B cell (primary cell): ENCODE data around the gene ETV6. TPM values are rescaled to one million over a fixed set of nuclear protein-coding genes. Genes with fewer than 3 reads are reported as not detected.

Experiments
- ATAC-seq: fragments of 200-7000 bp; cut with Tn5 transposase; one replicate; pipeline ENCODE4 v1.10.0; 2021; ENCODE audit warnings: low read depth, mild to moderate bottlenecking, moderate number of reproducible peaks, moderate library complexity
- CTCF ChIA-PET: fragments of 350-600 bp; sonication (Branson Sonifier 250); formaldehyde crosslinking; loops from one replicate; lab custom pipeline; 2021; ENCODE audit warnings: antibody characterized with exemption, inconsistent platforms; lab: Charles Lee
- POLR2A ChIA-PET: fragments of 350-600 bp; sonication (Branson Sonifier 250); formaldehyde crosslinking; loops from one replicate; lab custom pipeline; 2021; ENCODE audit warnings: antibody characterized with exemption; lab: Charles Lee
- DNase-seq: peaks from one replicate; pipeline ENCODE4 v3.0.0; 2013
- H2AFZ ChIP-seq: 2 replicates; pipeline ENCODE4 v1.6.1; 2012; ENCODE audit warnings: mild to moderate bottlenecking, low read depth, low read length; ENCODE audit not compliant: insufficient read depth, poor library complexity, severe bottlenecking
- H3K27ac ChIP-seq, 2 donors: 1 replicate in 1 of 2; 2 replicates in 1 of 2; pipeline ENCODE4 v1.5.1; 2012 to 2013; ENCODE audit warnings: low read length in 2 of 2, mild to moderate bottlenecking in 2 of 2, moderate library complexity in 1 of 2
- H3K27me3 ChIP-seq, 4 experiments: fragments of 200-600 bp in 1 of 4; sonication (generic) in 1 of 4; replicated peaks in 1 of 4; 1 replicate in 2 of 4; 2 replicates in 2 of 4; pipeline versions ENCODE4 v1.6.1 to v1.7.0; 2013 to 2016; ENCODE audit warnings: low read length in 3 of 4, mild to moderate bottlenecking in 2 of 4, mixed read lengths in 1 of 4, moderate library complexity in 1 of 4; ENCODE audit not compliant: insufficient read depth in 4 of 4, control insufficient read depth in 3 of 4; ENCODE audit errors: control extremely low read depth in 1 of 4
- H3K36me3 ChIP-seq, 2 experiments: replicated peaks in 1 of 2; 1 replicate in 1 of 2; 2 replicates in 1 of 2; pipeline versions ENCODE4 v1.6.1 to v1.7.1; 2013; ENCODE audit warnings: low read length in 1 of 2; ENCODE audit not compliant: insufficient read depth in 2 of 2, control insufficient read depth in 1 of 2; ENCODE audit errors: control extremely low read depth in 1 of 2, extremely low read depth in 1 of 2
- H3K4me1 ChIP-seq, 2 donors: fragments of 200-600 bp in 1 of 2; sonication (generic) in 1 of 2; 1 replicate in 1 of 2; 2 replicates in 1 of 2; pipeline versions ENCODE4 v1.5.1 to v1.6.1; 2013 to 2017; ENCODE audit warnings: low read length in 2 of 2; ENCODE audit not compliant: control insufficient read depth in 2 of 2, insufficient read depth in 2 of 2
- H3K4me2 ChIP-seq: replicated peaks from 2 replicates; pipeline ENCODE3; 2012; ENCODE audit warnings: mild to moderate bottlenecking, low read depth, low read length; ENCODE audit not compliant: poor library complexity, severe bottlenecking
- H3K4me3 ChIP-seq, 5 experiments: fragments of 200-600 bp in 1 of 5; sonication (generic) in 1 of 5; 1 replicate in 3 of 5; 2 replicates in 2 of 5; pipeline versions ENCODE4 v1.5.1 to v1.7.0; 2011 to 2016; ENCODE audit warnings: low read length in 4 of 5, mild to moderate bottlenecking in 4 of 5, low read depth in 2 of 5, control low read depth in 1 of 5, moderate library complexity in 1 of 5; ENCODE audit not compliant: insufficient read depth in 1 of 5; ENCODE audit errors: control extremely low read depth in 1 of 5, extremely low read depth in 1 of 5
- H3K79me2 ChIP-seq: fragments of 200-600 bp; sonication (generic); one replicate; pipeline ENCODE4 v1.6.0; 2016; ENCODE audit warnings: low read length; ENCODE audit not compliant: control insufficient read depth, insufficient read depth
- H3K9ac ChIP-seq: fragments of 200-600 bp; sonication (generic); 2 replicates; pipeline ENCODE4 v1.6.1; 2017; ENCODE audit warnings: mild to moderate bottlenecking, low read length, moderate library complexity
- H3K9me3 ChIP-seq, 3 donors: one replicate each; pipeline versions ENCODE4 v1.6.1 to v1.7.1; 2013; ENCODE audit warnings: low read length in 2 of 3; ENCODE audit not compliant: control insufficient read depth in 2 of 3, insufficient read depth in 1 of 3; ENCODE audit errors: control extremely low read depth in 1 of 3
- H4K20me1 ChIP-seq: 2 replicates; pipeline ENCODE4 v1.6.0; 2012; ENCODE audit warnings: mild to moderate bottlenecking, low read length; ENCODE audit not compliant: insufficient read depth, control insufficient read depth, poor library complexity, severe bottlenecking
- H3K27ac Mint-ChIP-seq: one replicate; pipeline ENCODE4 v1.8.0; 2021; ENCODE audit warnings: mixed read lengths
- H3K27me3 Mint-ChIP-seq: one replicate; pipeline ENCODE4 v1.8.0; 2021; ENCODE audit warnings: mixed read lengths
- H3K4me1 Mint-ChIP-seq: one replicate; pipeline ENCODE4 v1.8.0; 2021; ENCODE audit warnings: mixed read lengths
- H3K4me3 Mint-ChIP-seq: one replicate; pipeline ENCODE4 v1.8.0; 2021; ENCODE audit warnings: mixed read lengths
- H3K9me3 Mint-ChIP-seq: one replicate; pipeline ENCODE4 v1.8.0; 2022; ENCODE audit warnings: mixed read lengths; ENCODE audit not compliant: insufficient read depth
- EZH2 ChIP-seq: IDR thresholded peaks from 2 replicates; pipeline ENCODE4 v1.6.1; 2012; ENCODE audit warnings: borderline replicate concordance, low read depth, mild to moderate bottlenecking, moderate library complexity, low read length; ENCODE audit not compliant: insufficient read depth, poor library complexity, severe bottlenecking
- WGBS: methylation state at CpG from one replicate; pipeline ENCODE4 v1.1.5; 2013; ENCODE audit warnings: missing lambda C conversion rate; ENCODE audit not compliant: insufficient coverage; 5-methylcytosine and 5-hydroxymethylcytosine counted together
- intact Hi-C: fragments of 100-400 bp; cut with micrococcal nuclease; formaldehyde crosslinking; loops from one replicate; pipeline ENCODE4 v1.10.0; 2022
- polyA plus RNA-seq: library from polyadenylated mRNA; depleted of rRNA; stranded (reverse); fragments of >200 nt; gene quantifications from 2 replicates; pipeline ENCODE4 v1.2.3, GENCODE V29; 2012
- total RNA-seq, 2 donors: library from RNA; stranded (reverse); fragments of 120-200 nt in 1 of 2; gene quantifications; 1 replicate in 1 of 2; 2 replicates in 1 of 2; pipeline versions ENCODE4 v1.2.3 to v1.2.4, GENCODE V29; 2013 to 2022
- TF ChIP-seq, protein P1 (sequence below): fragments of 200-600 bp; IDR thresholded peaks from one replicate; pipeline ENCODE4 v1.8.0; 2022; ENCODE audit warnings: antibody characterized with exemption, mild to moderate bottlenecking

Gene ETV6
- total and polyA plus RNA-seq, 2 donors (not counting 1 experiment from before 2014, with no cell fraction given) = 17.4 to 123 TPM

GRCh38 chr12:11701433-11701832 lies 52.0 kb downstream of the ETV6 start:
- H3K4me3 ChIP-seq = no peak overlapping the region
- DNase-seq (no peak), ATAC-seq (no peak)
- 94% methylated on average over 6 of the region's 6 CpGs for WGBS
- H3K4me1 ChIP-seq = no peaks in the 10 kb centered on the region
- H3K9me3 ChIP-seq = no peaks in the 10 kb centered on the region
- H3K4me1 Mint-ChIP-seq = peaks cover 27% of the 10 kb centered on the region
- H3K27me3 ChIP-seq = no peaks in the 10 kb centered on the region
- H2AFZ ChIP-seq = no peak overlapping the region
- no peak overlapping the region for H3K4me3 Mint-ChIP-seq
- no peak overlapping the region for H3K27ac Mint-ChIP-seq
- intact Hi-C loops = no loop called here
- H3K27ac ChIP-seq = no peak overlapping the region
- H3K36me3 ChIP-seq = peaks cover 0 to 4% of the 10 kb centered on the region in 2 experiments
- TF ChIP-seq EZH2 = no peak
- TF ChIP-seq, protein P1, sequence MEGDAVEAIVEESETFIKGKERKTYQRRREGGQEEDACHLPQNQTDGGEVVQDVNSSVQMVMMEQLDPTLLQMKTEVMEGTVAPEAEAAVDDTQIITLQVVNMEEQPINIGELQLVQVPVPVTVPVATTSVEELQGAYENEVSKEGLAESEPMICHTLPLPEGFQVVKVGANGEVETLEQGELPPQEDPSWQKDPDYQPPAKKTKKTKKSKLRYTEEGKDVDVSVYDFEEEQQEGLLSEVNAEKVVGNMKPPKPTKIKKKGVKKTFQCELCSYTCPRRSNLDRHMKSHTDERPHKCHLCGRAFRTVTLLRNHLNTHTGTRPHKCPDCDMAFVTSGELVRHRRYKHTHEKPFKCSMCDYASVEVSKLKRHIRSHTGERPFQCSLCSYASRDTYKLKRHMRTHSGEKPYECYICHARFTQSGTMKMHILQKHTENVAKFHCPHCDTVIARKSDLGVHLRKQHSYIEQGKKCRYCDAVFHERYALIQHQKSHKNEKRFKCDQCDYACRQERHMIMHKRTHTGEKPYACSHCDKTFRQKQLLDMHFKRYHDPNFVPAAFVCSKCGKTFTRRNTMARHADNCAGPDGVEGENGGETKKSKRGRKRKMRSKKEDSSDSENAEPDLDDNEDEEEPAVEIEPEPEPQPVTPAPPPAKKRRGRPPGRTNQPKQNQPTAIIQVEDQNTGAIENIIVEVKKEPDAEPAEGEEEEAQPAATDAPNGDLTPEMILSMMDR = no peak
- ChIA-PET POLR2A (no interaction called here), CTCF (no interaction called here)
- no peak overlapping the region for H3K9ac ChIP-seq
- peaks cover 80% of the 10 kb centered on the region for H3K79me2 ChIP-seq
- H3K27me3 Mint-ChIP-seq = no peaks in the 10 kb centered on the region
- peaks cover 2% of the 10 kb centered on the region for H3K9me3 Mint-ChIP-seq
- peaks cover 62% of the 10 kb centered on the region for H4K20me1 ChIP-seq
- H3K4me2 ChIP-seq = no peak overlapping the region

- Mint-ChIP-seq H3K27me3 (no peaks in the 10 kb centered on the region), H3K4me3 (no peak overlapping the region), H3K27ac (no peak overlapping the region), H3K4me1 (peaks cover 28% of the 10 kb centered on the region), H3K9me3 (peaks cover 1% of the 10 kb centered on the region)
- H3K27me3 ChIP-seq = no peaks in the 10 kb centered on the region
- H3K4me3 ChIP-seq = no peak overlapping the region
- CTCF ChIA-PET = no interaction called here
- H3K27ac ChIP-seq = no peak overlapping the region
- TF ChIP-seq, protein P1 = no peak
- no peak for TF ChIP-seq EZH2
- no peak overlapping the region for H2AFZ ChIP-seq
- no peaks in the 10 kb centered on the region for H3K9me3 ChIP-seq
- peaks cover 0 to 8% of the 10 kb centered on the region in 2 experiments for H3K36me3 ChIP-seq
- peaks cover 76% of the 10 kb centered on the region for H3K79me2 ChIP-seq
- WGBS = 100% methylated on average over 3 of the region's 5 CpGs
- peaks cover 71% of the 10 kb centered on the region for H4K20me1 ChIP-seq
- intact Hi-C loops = no loop called here
- DNase-seq (no peak), ATAC-seq (no peak)
- H3K9ac ChIP-seq = no peak overlapping the region
- no peaks in the 10 kb centered on the region for H3K4me1 ChIP-seq
- POLR2A ChIA-PET = interaction anchor here (0.5 kb wide), 1 partner anchor 255 kb away, joined by 6 read pairs; no protein-coding TSS in a partner anchor
- no peak overlapping the region for H3K4me2 ChIP-seq
Observed at GRCh38 chr12:11702959-11703358, 53.5 kb downstream of the ETV6 start.
